HG03039 (cell line): ENCODE measurements around the gene SGSH.

Source experiments
- ATAC-seq: cut with Tn5 transposase; IDR thresholded peaks from one replicate; pipeline ENCODE4 v1.9.1; 2021; ENCODE audit warnings: mild to moderate bottlenecking, moderate library complexity; ENCODE audit not compliant: unreplicated experiment

The SGSH gene

GRCh38 chr17:80187090-80187489 lies 33.0 kb downstream of the SGSH start:
- ATAC-seq: no peak

GRCh38 chr17:80185968-80186367 lies 34.2 kb downstream of the SGSH start:
- no peak for ATAC-seq

GRCh38 chr17:80184423-80184714 lies 35.8 kb downstream of the SGSH start:
- ATAC-seq: no peak

DNA sequence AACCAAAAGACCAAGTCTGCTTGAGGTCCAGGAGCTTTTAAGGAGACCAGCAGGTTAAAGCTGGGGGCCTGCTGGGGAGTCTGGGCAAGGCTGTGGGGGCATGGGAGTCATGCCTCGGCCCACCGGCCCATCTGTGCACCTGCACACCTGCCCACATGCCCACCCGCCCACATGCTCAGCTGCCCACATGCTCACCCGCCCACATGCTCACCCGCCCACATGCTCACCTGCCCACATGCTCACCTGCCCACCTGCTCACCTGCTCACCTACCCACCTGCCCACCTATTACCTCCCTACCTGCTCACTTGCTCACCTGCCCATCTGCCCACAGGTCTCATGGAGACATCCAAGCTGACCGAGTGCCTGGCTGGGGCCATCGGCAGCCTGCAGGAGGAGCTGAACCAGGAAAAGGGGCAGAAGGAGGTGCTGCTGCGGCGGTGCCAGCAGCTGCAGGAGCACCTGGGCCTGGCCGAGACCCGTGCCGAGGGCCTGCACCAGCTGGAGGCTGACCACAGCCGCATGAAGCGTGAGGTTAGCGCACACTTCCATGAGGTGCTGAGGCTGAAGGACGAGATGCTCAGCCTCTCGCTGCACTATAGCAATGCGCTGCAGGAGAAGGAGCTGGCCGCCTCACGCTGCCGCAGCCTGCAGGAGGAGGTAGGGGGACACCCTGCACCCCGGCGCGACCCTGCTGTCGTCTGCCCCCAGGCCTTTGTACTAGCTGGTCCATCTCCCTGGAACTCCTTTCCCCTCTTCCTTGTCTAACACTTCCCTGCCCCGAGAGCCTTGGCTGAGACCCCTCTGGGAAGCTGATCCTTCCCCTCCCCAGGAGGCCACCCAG lies 36.3 kb downstream of the SGSH start:
- no peak for ATAC-seq

DNA sequence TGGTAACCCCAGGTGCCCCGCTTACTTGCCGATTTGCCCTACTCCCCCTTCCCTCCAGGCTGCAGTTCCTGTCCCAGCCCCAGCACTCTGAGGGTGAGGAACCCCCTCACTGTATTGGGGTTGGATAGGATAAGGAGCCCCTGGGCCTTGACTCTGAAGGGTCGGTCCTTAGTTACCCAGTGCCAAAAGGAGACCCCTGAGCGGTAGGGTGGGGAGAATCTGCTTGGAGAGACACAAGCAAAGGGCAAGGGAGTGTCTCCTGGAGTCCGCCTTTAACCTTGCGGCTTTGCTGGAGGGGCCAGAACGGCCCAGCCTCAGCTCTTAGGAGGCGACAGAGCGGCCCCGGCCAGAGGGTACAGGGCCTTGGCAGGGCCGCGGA lies 37.3 kb downstream of the SGSH start:
- no peak for ATAC-seq

GRCh38 chr17:80182118-80182844 lies 37.9 kb downstream of the SGSH start:
- ATAC-seq: no peak

DNA sequence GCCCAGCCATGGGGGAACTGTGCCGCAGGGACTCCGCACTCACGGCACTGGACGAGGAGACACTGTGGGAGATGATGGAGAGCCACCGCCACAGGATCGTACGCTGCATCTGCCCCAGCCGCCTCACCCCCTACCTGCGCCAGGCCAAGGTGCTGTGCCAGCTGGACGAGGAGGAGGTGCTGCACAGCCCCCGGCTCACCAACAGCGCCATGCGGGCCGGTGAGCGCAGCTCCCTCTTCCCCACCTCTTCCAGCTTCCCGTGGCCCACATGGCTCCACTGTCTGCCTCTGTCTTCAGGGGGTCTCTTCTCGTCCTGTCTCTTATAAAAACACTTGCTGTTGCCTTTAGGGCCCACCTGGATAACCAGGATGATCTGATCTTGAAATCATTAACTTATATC lies 38.7 kb downstream of the SGSH start:
- ATAC-seq: no peak

- no peak for ATAC-seq
Observed at GRCh38 chr17:80180192-80180591, 39.9 kb downstream of the SGSH start.

DNA sequence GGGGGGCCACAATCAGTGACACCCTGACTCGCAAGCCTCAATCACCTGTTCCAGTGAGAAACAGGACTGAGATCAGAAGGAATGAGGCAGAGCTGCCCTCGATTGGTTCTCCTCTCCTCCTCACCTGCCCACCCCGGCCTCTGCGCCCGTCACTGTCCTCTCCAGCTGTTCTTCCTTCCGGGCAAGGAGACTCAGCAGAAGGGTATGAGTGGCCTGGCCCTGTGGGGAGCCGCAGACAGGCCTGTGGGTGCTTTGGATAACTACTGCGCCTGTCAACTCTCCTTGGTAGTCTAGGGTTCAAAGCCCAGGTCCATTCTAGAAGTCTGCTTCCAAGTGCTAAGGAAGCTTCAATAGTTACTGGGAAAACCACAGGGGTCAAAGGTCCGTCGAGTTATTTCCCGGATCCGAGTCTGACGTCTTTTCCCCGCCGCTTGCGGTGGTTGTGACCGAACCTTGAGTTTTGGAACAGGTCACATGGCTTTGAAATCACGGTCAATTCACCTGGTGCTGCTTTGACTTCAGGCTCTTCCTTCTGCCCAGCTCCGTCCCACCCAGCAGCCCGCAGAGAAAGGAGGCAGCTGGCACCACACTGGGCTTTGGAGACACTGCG lies 42.0 kb downstream of the SGSH start:
- no peak for ATAC-seq

DNA sequence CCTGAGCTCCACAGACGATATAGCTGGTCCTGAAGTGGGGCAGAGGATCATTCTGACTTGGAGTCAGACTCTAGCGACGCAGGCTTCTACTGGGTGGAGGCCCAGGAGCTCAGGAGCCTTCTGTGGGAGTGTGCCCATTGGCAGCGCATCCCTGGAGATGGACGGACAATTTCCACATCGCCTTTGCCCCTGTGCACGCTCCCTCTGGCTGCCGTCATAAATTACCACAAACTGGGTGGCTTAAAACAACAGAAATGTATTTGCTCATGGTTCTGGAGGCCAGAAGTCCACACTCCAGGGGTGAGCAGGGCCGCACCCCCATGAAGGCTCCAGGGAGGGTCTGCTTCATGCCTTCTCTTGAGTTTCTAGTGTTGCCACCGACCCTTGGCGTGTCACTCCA lies 43.4 kb downstream of the SGSH start:
- ATAC-seq: no peak

- no peak for ATAC-seq
Observed at GRCh38 chr17:80173916-80174315, 46.2 kb downstream of the SGSH start.

- no peak for ATAC-seq
Observed at GRCh38 chr17:80173126-80173525, 47.0 kb downstream of the SGSH start.

DNA sequence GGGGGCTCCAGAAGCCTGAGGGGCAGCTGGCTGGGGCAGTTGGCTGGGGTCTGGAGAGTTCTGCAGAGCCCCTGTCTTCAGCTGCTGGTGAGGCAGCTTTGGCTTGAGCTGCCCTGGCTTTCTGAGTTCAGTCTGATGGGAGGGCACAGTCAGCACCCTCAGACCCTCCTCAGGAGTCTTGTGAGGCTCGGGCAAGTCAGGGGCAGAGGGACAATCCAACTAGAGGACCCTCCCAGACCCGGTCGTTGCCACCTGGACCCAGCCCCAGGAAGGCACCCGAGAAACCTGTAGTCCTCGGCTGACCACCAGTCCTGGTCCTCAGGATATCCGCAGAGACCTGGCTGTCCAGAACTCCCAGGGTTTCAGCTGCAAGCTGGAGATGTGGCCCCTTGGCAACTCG lies 48.5 kb downstream of the SGSH start:
- ATAC-seq: no peak

GRCh38 chr17:80169784-80170500 lies 50.2 kb downstream of the SGSH start, which contains the start of gene CARD14:
Gene CARD14, plus strand, starts transcription at chr17:80170030. Its CDS starts 11,409 bp downstream, at chr17:80181439.
- no peak for ATAC-seq

- no peak for ATAC-seq
Observed at GRCh38 chr17:80169107-80169506, 51.0 kb downstream of the SGSH start.

DNA sequence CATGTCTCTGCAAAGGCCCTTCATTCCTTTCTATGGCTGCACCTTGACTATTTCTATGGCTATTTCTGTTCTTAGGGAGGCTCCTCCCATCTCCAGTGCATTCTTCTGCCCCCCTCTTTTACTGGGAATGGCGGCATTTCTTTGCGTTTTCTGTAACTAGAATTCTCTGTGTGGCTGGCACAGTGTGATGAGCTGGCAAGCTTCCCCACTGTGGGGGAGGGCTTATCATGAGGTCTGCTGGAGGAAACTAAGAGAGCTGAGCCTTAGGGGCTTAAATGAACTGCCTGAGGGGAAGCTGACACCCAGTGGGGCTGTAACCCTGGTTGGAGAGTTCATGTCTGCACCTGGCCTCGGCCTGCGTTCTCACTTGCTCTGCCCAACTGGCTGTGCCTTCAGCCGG lies 51.8 kb downstream of the SGSH start:
- ATAC-seq: no peak

- ATAC-seq: no peak
Observed at GRCh38 chr17:80166446-80166845, 53.7 kb downstream of the SGSH start.

DNA sequence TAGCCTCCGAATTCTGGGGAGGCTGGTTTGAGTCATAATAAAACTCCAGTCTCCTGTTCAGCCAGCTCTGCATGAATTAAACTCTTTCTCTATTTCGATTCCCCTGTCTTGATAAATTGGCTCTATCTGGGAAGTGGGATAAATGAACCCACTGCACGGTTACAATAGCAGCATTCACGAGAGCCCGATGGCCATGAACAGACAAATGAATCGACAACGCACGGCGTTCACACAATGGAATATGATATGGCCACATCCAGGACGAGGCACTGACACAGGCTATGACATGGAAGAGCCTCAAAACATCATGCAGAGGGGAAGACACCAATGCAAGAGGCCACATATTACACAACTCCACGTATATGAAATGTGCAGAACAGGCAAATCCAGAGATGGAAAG lies 55.9 kb downstream of the SGSH start:
- ATAC-seq: no peak

DNA sequence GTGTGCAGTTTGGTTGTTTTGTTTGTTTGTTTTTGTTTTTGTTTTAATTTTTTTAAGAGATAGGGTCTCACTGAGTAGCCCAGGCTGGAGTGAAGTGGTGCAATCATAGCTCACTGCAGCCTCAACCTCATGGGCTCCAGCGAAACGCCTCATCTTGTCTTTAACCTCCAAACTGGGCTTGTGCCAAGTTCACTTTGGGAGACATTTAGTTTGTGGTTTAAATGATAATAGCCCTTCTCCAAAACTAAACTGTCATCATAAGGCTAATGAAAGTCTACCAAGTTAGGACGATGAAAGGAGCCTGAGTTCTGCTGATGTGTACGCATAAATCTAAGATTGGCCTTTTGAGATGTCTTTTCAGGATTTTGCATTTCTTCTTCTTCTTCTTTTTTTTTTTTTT lies 56.8 kb downstream of the SGSH start:
- ATAC-seq: no peak

GRCh38 chr17:80160536-80160935 lies 59.6 kb downstream of the SGSH start:
- no peak for ATAC-seq
